ENCODE results near the gene AGT.

Gene AGT

DNA sequence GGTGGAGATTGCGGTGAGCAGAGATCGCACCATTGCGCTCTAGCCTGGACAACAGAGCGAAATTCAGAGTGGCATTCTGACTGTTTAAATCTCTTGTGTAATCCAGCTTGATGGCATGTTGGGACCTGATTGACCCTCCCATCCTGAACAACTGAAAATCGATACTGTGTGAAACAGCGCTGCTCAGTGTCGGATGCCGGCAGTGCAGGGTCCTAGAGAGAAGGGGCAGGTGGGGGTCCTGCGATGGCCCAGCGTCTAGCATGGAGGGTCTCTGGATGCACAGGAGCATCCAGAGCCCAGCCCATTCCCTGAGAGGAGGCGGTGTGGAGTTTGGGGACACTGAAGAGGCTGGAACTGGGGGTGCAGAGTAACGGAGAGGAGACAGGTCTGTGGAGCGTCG lies 15.8 kb downstream of the AGT start:
- peaks cover 11% of the 10 kb centered on the region; the same call in 1 of the 2 replicates for H3K4me1 ChIP-seq (ENCODE audit: control insufficient read depth, insufficient read depth, low read length)
- no peak overlapping the region for H3K27ac ChIP-seq (ENCODE audit: low read depth, low read length)
- no peaks in the 10 kb centered on the region for H3K9me3 ChIP-seq (ENCODE audit: control insufficient read depth, insufficient read depth, low read depth, low read length)
- no peaks in the 10 kb centered on the region for H3K27me3 ChIP-seq (ENCODE audit: control insufficient read depth, insufficient read depth, low read length)
- H3K9ac ChIP-seq (ENCODE audit: low read length), result no peak overlapping the region
- H3K4me3 ChIP-seq (ENCODE audit: low read depth, low read length), result no peak overlapping the region
- H3K36me3 ChIP-seq (ENCODE audit: control insufficient read depth, insufficient read depth, low read length), result peaks cover 13% of the 10 kb centered on the region

GRCh38 chr1:230696722-230697437 lies 17.0 kb downstream of the AGT start:
- H3K9me3 ChIP-seq (ENCODE audit: control insufficient read depth, insufficient read depth, low read depth, low read length), result no peaks in the 10 kb centered on the region
- no peaks in the 10 kb centered on the region for H3K27me3 ChIP-seq (ENCODE audit: control insufficient read depth, insufficient read depth, low read length)
- no peak overlapping the region for H3K27ac ChIP-seq (ENCODE audit: low read depth, low read length)

GRCh38 chr1:230696218-230696617 lies 17.7 kb downstream of the AGT start:
- no peak overlapping the region for H3K9ac ChIP-seq (ENCODE audit: low read length)
- H3K4me1 ChIP-seq (ENCODE audit: control insufficient read depth, insufficient read depth, low read length), result peaks cover 6% of the 10 kb centered on the region; the same call in 1 of the 2 replicates
- H3K27ac ChIP-seq (ENCODE audit: low read depth, low read length), result no peak overlapping the region
- H3K36me3 ChIP-seq (ENCODE audit: control insufficient read depth, insufficient read depth, low read length), result peaks cover 32% of the 10 kb centered on the region
- H3K27me3 ChIP-seq (ENCODE audit: control insufficient read depth, insufficient read depth, low read length), result no peaks in the 10 kb centered on the region
- H3K9me3 ChIP-seq (ENCODE audit: control insufficient read depth, insufficient read depth, low read depth, low read length), result no peaks in the 10 kb centered on the region
- H3K4me3 ChIP-seq (ENCODE audit: low read depth, low read length), result no peak overlapping the region

More at GRCh38 chr1:230696722-230697437, 17.0 kb downstream of the AGT start:
- peaks cover 25% of the 10 kb centered on the region for H3K36me3 ChIP-seq (ENCODE audit: control insufficient read depth, insufficient read depth, low read length)
- H3K4me1 ChIP-seq (ENCODE audit: control insufficient read depth, insufficient read depth, low read length), result peaks cover 6% of the 10 kb centered on the region; the same call in 1 of the 2 replicates
- no peak overlapping the region for H3K9ac ChIP-seq (ENCODE audit: low read length)
- no peak overlapping the region for H3K4me3 ChIP-seq (ENCODE audit: low read depth, low read length)

GRCh38 chr1:230694991-230695390 lies 18.9 kb downstream of the AGT start:
- H3K9ac ChIP-seq (ENCODE audit: low read length), result no peak overlapping the region
- H3K4me1 ChIP-seq (ENCODE audit: control insufficient read depth, insufficient read depth, low read length), result peaks cover 6% of the 10 kb centered on the region; the same call in 1 of the 2 replicates
- peaks cover 42% of the 10 kb centered on the region for H3K36me3 ChIP-seq (ENCODE audit: control insufficient read depth, insufficient read depth, low read length)
- no peaks in the 10 kb centered on the region for H3K9me3 ChIP-seq (ENCODE audit: control insufficient read depth, insufficient read depth, low read depth, low read length)
- no peak overlapping the region for H3K27ac ChIP-seq (ENCODE audit: low read depth, low read length)
- no peaks in the 10 kb centered on the region for H3K27me3 ChIP-seq (ENCODE audit: control insufficient read depth, insufficient read depth, low read length)
- no peak overlapping the region for H3K4me3 ChIP-seq (ENCODE audit: low read depth, low read length)

- Histone ChIP-seq H3K9ac (ENCODE audit: low read length) (no peak overlapping the region), H3K36me3 (ENCODE audit: control insufficient read depth, insufficient read depth, low read length) (peaks cover 47% of the 10 kb centered on the region), H3K4me1 (ENCODE audit: control insufficient read depth, insufficient read depth, low read length) (peaks cover 6% of the 10 kb centered on the region; the same call in 1 of the 2 replicates), H3K9me3 (ENCODE audit: control insufficient read depth, insufficient read depth, low read depth, low read length) (no peaks in the 10 kb centered on the region), H3K27ac (ENCODE audit: low read depth, low read length) (no peak overlapping the region), H3K4me3 (ENCODE audit: low read depth, low read length) (no peak overlapping the region), H3K27me3 (ENCODE audit: control insufficient read depth, insufficient read depth, low read length) (no peaks in the 10 kb centered on the region)
These were observed 19.5 kb downstream of the AGT start for GRCh38 chr1:230694464-230694863.

GRCh38 chr1:230693777-230694176 lies 20.1 kb downstream of the AGT start:
- Histone ChIP-seq H3K27me3 (ENCODE audit: control insufficient read depth, insufficient read depth, low read length) (no peaks in the 10 kb centered on the region), H3K4me1 (ENCODE audit: control insufficient read depth, insufficient read depth, low read length) (peaks cover 6% of the 10 kb centered on the region; the same call in 1 of the 2 replicates), H3K36me3 (ENCODE audit: control insufficient read depth, insufficient read depth, low read length) (peaks cover 53% of the 10 kb centered on the region), H3K27ac (ENCODE audit: low read depth, low read length) (no peak overlapping the region), H3K9me3 (ENCODE audit: control insufficient read depth, insufficient read depth, low read depth, low read length) (no peaks in the 10 kb centered on the region), H3K4me3 (ENCODE audit: low read depth, low read length) (no peak overlapping the region), H3K9ac (ENCODE audit: low read length) (no peak overlapping the region)

DNA sequence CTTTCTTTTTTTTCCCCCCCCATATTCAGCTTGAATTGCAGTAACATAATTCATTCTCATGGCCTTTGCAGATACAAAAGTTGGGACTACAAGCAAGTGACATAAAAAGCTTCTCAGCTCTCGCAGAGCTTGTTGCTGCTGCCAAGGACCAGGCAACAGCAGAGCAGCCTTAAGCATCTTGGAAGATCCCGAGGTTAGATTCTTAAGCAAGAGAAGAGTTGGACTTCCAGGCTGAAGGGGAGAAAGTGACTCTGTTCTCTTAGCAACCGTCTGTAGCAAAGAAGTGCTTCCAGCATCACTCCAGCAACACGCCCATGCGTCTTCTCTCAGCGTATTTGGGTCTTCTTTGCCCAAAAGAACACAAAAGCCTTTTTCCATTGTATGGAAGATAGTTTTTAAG lies 20.7 kb downstream of the AGT start:
- no peak overlapping the region for H3K4me3 ChIP-seq (ENCODE audit: low read depth, low read length)
- peaks cover 6% of the 10 kb centered on the region; the same call in 1 of the 2 replicates for H3K4me1 ChIP-seq (ENCODE audit: control insufficient read depth, insufficient read depth, low read length)
- H3K27me3 ChIP-seq (ENCODE audit: control insufficient read depth, insufficient read depth, low read length), result no peaks in the 10 kb centered on the region
- H3K9me3 ChIP-seq (ENCODE audit: control insufficient read depth, insufficient read depth, low read depth, low read length), result no peaks in the 10 kb centered on the region
- H3K27ac ChIP-seq (ENCODE audit: low read depth, low read length), result no peak overlapping the region
- no peak overlapping the region for H3K9ac ChIP-seq (ENCODE audit: low read length)
- peaks cover 58% of the 10 kb centered on the region for H3K36me3 ChIP-seq (ENCODE audit: control insufficient read depth, insufficient read depth, low read length)

- peaks cover 6% of the 10 kb centered on the region; the same call in 1 of the 2 replicates for H3K4me1 ChIP-seq (ENCODE audit: control insufficient read depth, insufficient read depth, low read length)
- no peak overlapping the region for H3K27ac ChIP-seq (ENCODE audit: low read depth, low read length)
- no peak overlapping the region for H3K4me3 ChIP-seq (ENCODE audit: low read depth, low read length)
- H3K27me3 ChIP-seq (ENCODE audit: control insufficient read depth, insufficient read depth, low read length), result no peaks in the 10 kb centered on the region
- H3K9me3 ChIP-seq (ENCODE audit: control insufficient read depth, insufficient read depth, low read depth, low read length), result no peaks in the 10 kb centered on the region
- H3K36me3 ChIP-seq (ENCODE audit: control insufficient read depth, insufficient read depth, low read length), result peaks cover 74% of the 10 kb centered on the region
- no peak overlapping the region for H3K9ac ChIP-seq (ENCODE audit: low read length)
These were observed 22.3 kb downstream of the AGT start for GRCh38 chr1:230691615-230692014.

DNA sequence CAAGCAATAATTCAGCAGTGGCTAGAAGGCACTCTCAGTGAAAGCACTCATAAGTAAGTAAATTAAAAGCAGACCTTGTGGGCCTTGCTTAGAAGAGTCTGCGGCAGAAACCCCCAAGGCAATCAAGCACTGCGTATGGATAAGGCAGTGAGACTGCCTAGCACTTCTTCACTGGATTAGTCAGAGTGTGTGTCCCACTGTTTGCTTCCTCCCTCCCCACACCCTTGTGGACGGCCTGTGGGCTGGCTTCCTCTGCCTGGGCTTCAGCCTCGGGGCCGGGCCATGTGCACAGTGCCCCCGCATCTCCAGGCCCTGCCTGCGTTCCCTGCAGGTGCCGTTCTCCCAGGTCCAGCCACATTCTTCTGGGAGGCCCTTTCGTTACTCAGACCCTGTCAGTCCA lies 23.8 kb downstream of the AGT start:
- Histone ChIP-seq H3K27ac (ENCODE audit: low read depth, low read length) (no peak overlapping the region), H3K36me3 (ENCODE audit: control insufficient read depth, insufficient read depth, low read length) (peaks cover 89% of the 10 kb centered on the region), H3K9ac (ENCODE audit: low read length) (no peak overlapping the region), H3K4me3 (ENCODE audit: low read depth, low read length) (no peak overlapping the region), H3K4me1 (ENCODE audit: control insufficient read depth, insufficient read depth, low read length) (peaks cover 4% of the 10 kb centered on the region; the same call in 1 of the 2 replicates), H3K9me3 (ENCODE audit: control insufficient read depth, insufficient read depth, low read depth, low read length) (no peaks in the 10 kb centered on the region), H3K27me3 (ENCODE audit: control insufficient read depth, insufficient read depth, low read length) (no peaks in the 10 kb centered on the region)

DNA sequence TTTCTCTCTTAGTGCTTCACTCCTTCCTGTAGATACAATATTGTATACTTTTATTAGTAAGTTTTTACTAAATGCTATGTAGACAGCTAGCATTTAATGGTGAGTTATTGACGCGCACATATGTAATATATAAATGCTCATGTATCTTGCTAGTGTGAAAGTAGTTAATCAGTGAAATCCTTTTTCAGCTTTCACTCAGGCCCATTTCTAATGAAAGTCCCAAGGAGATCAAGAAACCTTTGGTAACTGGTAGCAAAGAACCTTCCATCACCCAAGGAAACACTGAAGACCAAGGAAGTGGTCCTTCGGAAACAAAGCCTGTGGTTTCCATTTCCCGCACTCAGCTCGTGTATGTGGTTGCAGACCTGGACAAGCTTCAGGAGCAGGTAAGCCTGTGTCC lies 27.2 kb downstream of the AGT start:
- H3K4me3 ChIP-seq (ENCODE audit: low read depth, low read length), result no peak overlapping the region
- H3K27me3 ChIP-seq (ENCODE audit: control insufficient read depth, insufficient read depth, low read length), result no peaks in the 10 kb centered on the region
- H3K36me3 ChIP-seq (ENCODE audit: control insufficient read depth, insufficient read depth, low read length), result peaks cover 96% of the 10 kb centered on the region
- H3K4me1 ChIP-seq (ENCODE audit: control insufficient read depth, insufficient read depth, low read length), result no peaks in the 10 kb centered on the region
- no peak overlapping the region for H3K27ac ChIP-seq (ENCODE audit: low read depth, low read length)
- H3K9ac ChIP-seq (ENCODE audit: low read length), result no peak overlapping the region
- H3K9me3 ChIP-seq (ENCODE audit: control insufficient read depth, insufficient read depth, low read depth, low read length), result no peaks in the 10 kb centered on the region

- Histone ChIP-seq H3K27me3 (ENCODE audit: control insufficient read depth, insufficient read depth, low read length) (no peaks in the 10 kb centered on the region), H3K27ac (ENCODE audit: low read depth, low read length) (no peak overlapping the region), H3K9me3 (ENCODE audit: control insufficient read depth, insufficient read depth, low read depth, low read length) (no peaks in the 10 kb centered on the region), H3K36me3 (ENCODE audit: control insufficient read depth, insufficient read depth, low read length) (peaks cover 96% of the 10 kb centered on the region), H3K9ac (ENCODE audit: low read length) (no peak overlapping the region), H3K4me1 (ENCODE audit: control insufficient read depth, insufficient read depth, low read length) (no peaks in the 10 kb centered on the region), H3K4me3 (ENCODE audit: low read depth, low read length) (no peak overlapping the region)
These were observed 28.9 kb downstream of the AGT start for GRCh38 chr1:230684998-230685397.
